HepG2 (cell line): Measurements from ENCODE around the gene TBC1D10B. TPM values are rescaled to one million over a fixed set of nuclear protein-coding genes. Genes with fewer than 3 reads are reported as not detected.

Experiments
- ATF1 ChIP-seq: IDR thresholded peaks from 2 replicates; pipeline ENCODE4 v1.6.1; 2016; ENCODE audit warnings: mild to moderate bottlenecking, control low read depth
- FOXC1 ChIP-seq: sonication (generic); formaldehyde crosslinking; IDR thresholded peaks from 2 replicates; pipeline ENCODE4 v1.8.0; 2022; ENCODE audit warnings: mild to moderate bottlenecking, missing genetic modification reagents, borderline replicate concordance
- FOXO4 ChIP-seq: sonication (generic); formaldehyde crosslinking; conservative IDR thresholded peaks from 2 replicates; pipeline ENCODE4 v1.8.1; 2023; ENCODE audit warnings: missing genetic modification reagents
- IKZF4 ChIP-seq: sonication (generic); formaldehyde crosslinking; IDR thresholded peaks from 2 replicates; pipeline ENCODE4 v1.5.1; 2020; ENCODE audit warnings: borderline replicate concordance, mild to moderate bottlenecking, low read depth, missing genetic modification reagents; ENCODE audit errors: not compliant biosample characterization
- KDM2A ChIP-seq: sonication (generic); formaldehyde crosslinking; IDR thresholded peaks from 2 replicates; pipeline ENCODE4 v1.4.0; 2020; ENCODE audit warnings: low read depth, missing genetic modification reagents, borderline replicate concordance
- KLF9 ChIP-seq: IDR thresholded peaks from 2 replicates; pipeline ENCODE4 v1.6.1; 2016; ENCODE audit warnings: low read depth
- MXD4 ChIP-seq: IDR thresholded peaks from 2 replicates; pipeline ENCODE4 v1.6.1; 2016; ENCODE audit warnings: mild to moderate bottlenecking, missing biosample characterization, missing genetic modification reagents
- MYNN ChIP-seq: sonication (generic); formaldehyde crosslinking; IDR thresholded peaks from 2 replicates; pipeline ENCODE4 v1.4.0; 2020; ENCODE audit warnings: mild to moderate bottlenecking, low read depth, missing genetic modification reagents
- MZF1 ChIP-seq: sonication (generic); formaldehyde crosslinking; IDR thresholded peaks from 2 replicates; pipeline ENCODE4 v1.8.1; 2023; ENCODE audit warnings: mild to moderate bottlenecking, missing genetic modification reagents, borderline replicate concordance
- POLR2A ChIP-seq, 2 experiments: IDR thresholded peaks; 2 replicates each; pipeline ENCODE4 v1.6.1; 2011; ENCODE audit warnings: low read depth in 2 of 2, low read length in 2 of 2, mild to moderate bottlenecking in 1 of 2, moderate library complexity in 1 of 2; ENCODE audit not compliant: insufficient read depth in 1 of 2
- RNF219 ChIP-seq: sonication (generic); formaldehyde crosslinking; IDR thresholded peaks from 2 replicates; pipeline ENCODE4 v1.5.0; 2020; ENCODE audit warnings: mild to moderate bottlenecking, missing genetic modification reagents
- SMAD3 ChIP-seq: sonication (generic); formaldehyde crosslinking; IDR thresholded peaks from 2 replicates; pipeline ENCODE4 v1.4.0; 2020; ENCODE audit warnings: missing genetic modification reagents
- TFAP4 ChIP-seq: sonication (generic); IDR thresholded peaks from 2 replicates; pipeline ENCODE4 v1.6.1; 2016; ENCODE audit warnings: low read depth, borderline replicate concordance
- U2AF1 ChIP-seq: fragments of 200-400 bp; formaldehyde crosslinking; optimal IDR thresholded peaks from 2 replicates; pipeline ENCODE3; 2017; ENCODE audit warnings: mild to moderate bottlenecking, low read depth, low read length
- ZKSCAN8 ChIP-seq: IDR thresholded peaks from 2 replicates; pipeline ENCODE4 v1.6.1; 2016; ENCODE audit warnings: borderline replicate concordance, missing genetic modification reagents, missing compliant biosample characterization
- ZMAT3 ChIP-seq: sonication (generic); formaldehyde crosslinking; conservative IDR thresholded peaks from 2 replicates; pipeline ENCODE4 v1.7.0; 2021; ENCODE audit warnings: missing genetic modification reagents
- ZNF335 ChIP-seq: sonication (generic); formaldehyde crosslinking; IDR thresholded peaks from 2 replicates; pipeline ENCODE4 v1.4.0; 2020; ENCODE audit warnings: missing genetic modification reagents
- ZNF703 ChIP-seq: sonication (generic); formaldehyde crosslinking; IDR thresholded peaks from 2 replicates; pipeline ENCODE4 v1.5.1; 2020; ENCODE audit warnings: missing genetic modification reagents, mild to moderate bottlenecking, moderate library complexity, borderline replicate concordance
- ZNF709 ChIP-seq: sonication (generic); formaldehyde crosslinking; IDR thresholded peaks from 2 replicates; pipeline ENCODE4 v1.5.0; 2020; ENCODE audit warnings: mild to moderate bottlenecking, missing genetic modification reagents
- ZNF782 ChIP-seq: sonication (generic); formaldehyde crosslinking; IDR thresholded peaks from 2 replicates; pipeline ENCODE4 v1.4.0; 2020; ENCODE audit warnings: missing genetic modification reagents, mild to moderate bottlenecking, borderline replicate concordance
- ZNF839 ChIP-seq: sonication (generic); formaldehyde crosslinking; IDR thresholded peaks from 2 replicates; pipeline ENCODE4 v1.4.0; 2020; ENCODE audit warnings: missing genetic modification reagents, mild to moderate bottlenecking, borderline replicate concordance
- polyA plus RNA-seq, 8 experiments: library from polyadenylated mRNA; depleted of rRNA in 3 of 8; stranded (reverse) in 7 of 8; unstranded in 1 of 8; fragments of >200 nt; fragmentation: Illumina TruSeq in 4 of 8; extraction: Trizol in 4 of 8; gene quantifications; 2 replicates each; pipeline versions ENCODE4 v1.2.1 to v1.2.3, GENCODE V29; 2011 to 2016; ENCODE audit warnings: low read depth in 4 of 8, missing spikeins in 1 of 8, mixed read lengths in 1 of 8; ENCODE audit not compliant: insufficient read depth in 1 of 8
- total RNA-seq, 5 experiments: library from RNA; depleted of rRNA; stranded (reverse); fragments of >200 nt; fragmentation: Illumina TruSeq; extraction: Trizol; gene quantifications; 2 replicates each; pipeline ENCODE4 v1.2.3, GENCODE V29; 2016; ENCODE audit warnings: low read depth in 1 of 5
- TF ChIP-seq, protein P1 (sequence below): sonication (generic); formaldehyde crosslinking; IDR thresholded peaks from 2 replicates; pipeline ENCODE4 v1.8.0; 2022; ENCODE audit warnings: mild to moderate bottlenecking, missing genetic modification reagents, borderline replicate concordance
- TF ChIP-seq, protein P2 (sequence below): IDR thresholded peaks from 2 replicates; pipeline ENCODE4 v1.6.1; 2016

TBC1D10B gene
- total and polyA plus RNA-seq, 2 of the 13 experiments (the other 11 are each of a cell fraction or from before 2014, with no cell fraction given): 15.7 to 24.8 TPM

GRCh38 chr16:30335598-30336474 is 34.5 kb downstream of the TBC1D10B start (continued):
- TF ChIP-seq RNF219 (0 out of 2 replicates have a peak, but pooled peaks have one; percentile 31), ZMAT3 (CRISPR knock-in tag) (no peak), FOXO4 (no peak), ZNF839 (no peak), MXD4 (peak; percentile 17; the same call in 1 of the 2 replicates), KDM2A (CRISPR knock-in tag) (peak; percentile 58), ZNF335 (CRISPR knock-in tag) (no peak), SMAD3 (CRISPR knock-in tag) (peak; percentile 92), U2AF1 (no peak), ATF1 (CRISPR knock-in tag) (no peak), ZNF709 (CRISPR knock-in tag) (0 out of 2 replicates have a peak, but pooled peaks have one; percentile 68), ZNF782 (CRISPR knock-in tag) (0 out of 2 replicates have a peak, but pooled peaks have one; percentile 32), MZF1 (peak; percentile 67; the same call in 1 of the 2 replicates), POLR2A (IDR thresholded peaks at IDR 0.05; ENCODE audit: insufficient read depth in 1 of 2, low read depth in 2 of 2, low read length in 2 of 2) (peak; percentile 76 to 84), MYNN (no peak), FOXC1 (CRISPR knock-in tag) (peak; percentile 37; the same call in 1 of the 2 replicates), IKZF4 (CRISPR knock-in tag) (peak; percentile 36), KLF9 (CRISPR knock-in tag) (0 out of 2 replicates have a peak, but pooled peaks have one; percentile 63), ZKSCAN8 (CRISPR knock-in tag) (no peak), TFAP4 (peak; percentile 38; the same call in 1 of the 2 replicates), ZNF703 (0 out of 2 replicates have a peak, but pooled peaks have one; percentile 34)
- TF ChIP-seq, protein P1, sequence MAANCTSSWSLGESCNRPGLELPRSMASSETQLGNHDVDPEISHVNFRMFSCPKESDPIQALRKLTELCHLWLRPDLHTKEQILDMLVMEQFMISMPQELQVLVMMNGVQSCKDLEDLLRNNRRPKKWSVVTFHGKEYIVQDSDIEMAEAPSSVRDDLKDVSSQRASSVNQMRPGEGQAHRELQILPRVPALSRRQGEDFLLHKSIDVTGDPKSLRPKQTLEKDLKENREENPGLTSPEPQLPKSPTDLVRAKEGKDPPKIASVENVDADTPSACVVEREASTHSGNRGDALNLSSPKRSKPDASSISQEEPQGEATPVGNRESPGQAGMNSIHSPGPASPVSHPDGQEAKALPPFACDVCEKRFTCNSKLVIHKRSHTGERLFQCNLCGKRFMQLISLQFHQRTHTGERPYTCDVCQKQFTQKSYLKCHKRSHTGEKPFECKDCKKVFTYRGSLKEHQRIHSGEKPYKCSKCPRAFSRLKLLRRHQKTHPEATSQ (CRISPR knock-in tag): no peak; the same call in 1 of the 2 replicates
- TF ChIP-seq, protein P2, sequence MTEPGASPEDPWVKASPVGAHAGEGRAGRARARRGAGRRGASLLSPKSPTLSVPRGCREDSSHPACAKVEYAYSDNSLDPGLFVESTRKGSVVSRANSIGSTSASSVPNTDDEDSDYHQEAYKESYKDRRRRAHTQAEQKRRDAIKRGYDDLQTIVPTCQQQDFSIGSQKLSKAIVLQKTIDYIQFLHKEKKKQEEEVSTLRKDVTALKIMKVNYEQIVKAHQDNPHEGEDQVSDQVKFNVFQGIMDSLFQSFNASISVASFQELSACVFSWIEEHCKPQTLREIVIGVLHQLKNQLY (CRISPR knock-in tag): 0 out of 2 replicates have a peak, but pooled peaks have one; percentile 25
